T-helper 1 cell treated with Interleukin-12 subunit alpha and Interleukin-12 subunit beta and Interleukin-4 antibody, amounts not matched to agents 30 ng/mL and 1 ng/mL, for 36 hours (primary cell): ENCODE data around the gene MREG. TPM values are rescaled to one million over a fixed set of nuclear protein-coding genes. Genes with fewer than 3 reads are reported as not detected.
"Not testable (repeated sequence)": the region's sequence is repeated elsewhere in the genome, so short reads cannot be mapped to it uniquely, and the experiment has no call there.

Experiments
- intact Hi-C: fragments of 100-400 bp; cut with micrococcal nuclease; formaldehyde crosslinking; loops from one replicate; pipeline ENCODE4 v1.15.1; 2024
- total RNA-seq: library from RNA; stranded (reverse); gene quantifications from 2 replicates; pipeline ENCODE4 v1.2.3, GENCODE V29; 2022

Gene MREG
- total RNA-seq, 1 donor from 2014 or later, result 8.7 TPM

GRCh38 chr2:215966951-215967350 is 46.4 kb downstream of the MREG start:
- intact Hi-C loops, result no loop called here

- intact Hi-C loops, result no loop called here
Measured at GRCh38 chr2:215966274-215966673, 47.1 kb downstream of the MREG start.

DNA sequence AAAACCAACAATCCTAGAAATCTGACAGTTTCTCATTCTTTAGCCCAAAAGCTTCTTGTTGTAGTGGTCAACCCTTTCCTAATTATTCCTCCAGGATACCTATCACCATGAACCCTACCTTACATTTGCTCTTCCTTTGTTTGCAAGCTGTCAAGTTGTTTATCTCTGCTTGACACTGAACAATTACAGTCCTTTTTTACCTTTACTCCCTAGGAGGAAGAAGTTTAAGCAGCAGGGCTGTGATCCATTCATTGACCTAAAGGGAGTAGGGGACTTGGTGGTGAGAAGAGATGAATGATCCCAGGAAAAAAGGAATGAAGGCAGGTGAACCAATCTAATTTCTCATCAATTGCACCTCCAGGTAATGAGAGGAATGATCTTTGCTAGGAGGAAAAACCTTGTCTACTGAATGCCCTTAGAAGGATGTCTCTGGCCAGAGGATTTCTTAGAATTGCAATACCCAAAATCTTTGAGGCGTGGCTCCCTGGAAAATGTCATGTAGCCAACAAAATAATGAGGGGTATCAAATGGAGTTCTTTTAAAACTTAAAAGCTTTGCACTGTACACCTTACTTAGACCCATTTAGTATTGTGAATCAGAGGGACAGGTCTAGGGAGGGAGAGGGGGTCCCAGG is 47.7 kb downstream of the MREG start:
- intact Hi-C loops, result no loop called here

DNA sequence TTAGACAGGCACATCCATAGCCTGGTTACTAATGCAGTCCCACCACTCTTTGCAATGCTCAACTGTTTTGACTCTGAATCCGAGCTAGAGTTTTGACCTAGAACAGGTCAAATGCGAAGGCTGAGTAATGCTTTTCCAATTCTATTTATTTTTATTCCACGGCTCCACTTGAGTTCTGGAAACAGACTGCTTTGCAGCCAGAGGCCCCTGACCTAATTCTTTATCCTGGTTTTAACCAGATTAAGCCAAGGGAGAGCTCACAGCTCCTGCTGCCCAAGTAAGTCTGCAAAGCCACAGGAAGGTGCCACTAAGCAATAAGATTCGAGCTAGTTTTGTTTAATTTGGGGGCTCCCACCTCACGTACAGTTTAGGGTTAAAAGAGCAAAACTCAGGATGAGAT is 51.4 kb downstream of the MREG start:
- intact Hi-C loops, result no loop called here

- intact Hi-C loops, result no loop called here
Measured at GRCh38 chr2:215958257-215958656, 55.1 kb downstream of the MREG start.

- intact Hi-C loops, result not testable (repeated sequence)
Measured at GRCh38 chr2:215957354-215958122, 55.8 kb downstream of the MREG start.

DNA sequence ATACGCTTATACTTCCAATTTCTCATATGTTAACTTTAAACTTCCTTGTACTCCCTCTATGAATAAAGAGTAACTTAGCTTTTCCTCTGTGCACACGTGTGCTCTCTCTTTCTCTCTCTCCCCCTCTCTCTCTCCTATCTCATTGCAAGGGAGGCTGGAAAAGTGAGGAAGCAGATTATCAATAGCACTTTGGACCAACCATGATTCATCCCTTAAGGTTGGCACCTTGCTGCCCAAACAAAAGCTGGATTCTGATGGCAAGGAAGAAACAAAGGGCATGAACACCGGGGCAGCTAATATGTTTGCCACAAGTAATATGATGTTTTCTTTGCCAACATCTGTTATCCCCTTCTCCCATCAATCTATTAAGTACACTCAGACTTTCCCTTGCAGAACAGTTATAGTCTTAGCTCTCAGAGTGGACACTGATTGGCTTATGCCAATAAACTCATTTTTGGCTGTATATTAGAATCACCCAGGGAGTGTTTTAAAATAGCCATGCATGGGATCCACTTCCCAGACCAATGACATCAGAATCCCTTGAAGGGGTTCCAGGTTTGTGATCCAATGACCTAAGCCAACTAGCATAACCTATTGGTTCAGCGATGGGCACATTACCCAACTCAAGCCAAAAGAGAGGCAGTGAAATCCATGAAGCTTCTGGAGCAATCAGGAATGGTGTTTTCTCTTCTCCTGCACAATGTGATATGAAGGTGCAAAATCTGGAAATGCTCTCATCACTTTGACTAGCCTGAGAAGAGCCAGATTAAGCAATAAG is 60.3 kb downstream of the MREG start:
- intact Hi-C loops, result no loop called here

- intact Hi-C loops, result no loop called here
Measured at GRCh38 chr2:215951558-215951957, 61.8 kb downstream of the MREG start.

- intact Hi-C loops, result loop anchor here (1.0 kb wide), 2 partner anchors 63 to 73 kb away; partner anchors contain the start of gene MREG
Measured at GRCh38 chr2:215949991-215950404, 63.4 kb downstream of the MREG start.

DNA sequence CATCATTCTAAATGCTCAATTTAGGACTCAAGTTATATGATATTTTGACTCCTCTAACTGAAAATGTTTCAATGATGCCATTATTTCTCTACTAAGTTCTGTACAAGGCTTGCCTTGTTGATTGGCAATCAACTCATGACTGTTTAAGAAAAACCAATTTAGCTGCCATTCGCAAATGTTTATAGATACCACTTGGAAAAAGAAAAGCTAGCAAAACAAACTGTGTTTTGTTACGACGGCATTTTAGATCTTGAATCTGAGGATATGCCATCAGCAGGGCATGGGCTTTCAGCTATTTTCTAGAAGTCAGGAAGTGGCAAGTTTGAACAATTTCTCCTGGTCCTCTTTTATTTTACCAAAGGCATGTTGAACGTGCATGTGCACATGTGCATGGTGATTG is 65.3 kb downstream of the MREG start:
- intact Hi-C loops, result no loop called here

- intact Hi-C loops, result no loop called here
Measured at GRCh38 chr2:215946586-215946985, 66.8 kb downstream of the MREG start.

- intact Hi-C loops, result no loop called here
Measured at GRCh38 chr2:215942194-215942593, 71.2 kb downstream of the MREG start.

DNA sequence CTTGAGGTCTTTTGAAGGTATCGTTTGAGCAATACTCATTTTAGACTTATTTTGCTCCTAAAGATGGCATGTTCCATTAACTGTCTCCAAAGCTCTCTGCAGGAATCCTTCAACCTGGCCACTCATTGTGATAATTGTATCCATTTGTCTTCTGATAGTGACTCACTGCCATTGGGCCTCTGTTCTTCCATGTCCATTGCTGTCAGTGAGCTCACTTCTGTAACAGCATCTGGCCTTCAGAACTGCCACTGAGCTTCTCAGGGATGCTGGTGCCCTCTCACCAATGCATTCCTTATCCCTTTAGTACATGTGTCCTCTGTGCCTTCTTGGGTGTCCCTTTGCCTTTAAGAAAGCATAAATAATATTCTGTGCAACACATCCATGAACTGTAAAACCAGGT is 71.6 kb downstream of the MREG start:
- intact Hi-C loops, result no loop called here

DNA sequence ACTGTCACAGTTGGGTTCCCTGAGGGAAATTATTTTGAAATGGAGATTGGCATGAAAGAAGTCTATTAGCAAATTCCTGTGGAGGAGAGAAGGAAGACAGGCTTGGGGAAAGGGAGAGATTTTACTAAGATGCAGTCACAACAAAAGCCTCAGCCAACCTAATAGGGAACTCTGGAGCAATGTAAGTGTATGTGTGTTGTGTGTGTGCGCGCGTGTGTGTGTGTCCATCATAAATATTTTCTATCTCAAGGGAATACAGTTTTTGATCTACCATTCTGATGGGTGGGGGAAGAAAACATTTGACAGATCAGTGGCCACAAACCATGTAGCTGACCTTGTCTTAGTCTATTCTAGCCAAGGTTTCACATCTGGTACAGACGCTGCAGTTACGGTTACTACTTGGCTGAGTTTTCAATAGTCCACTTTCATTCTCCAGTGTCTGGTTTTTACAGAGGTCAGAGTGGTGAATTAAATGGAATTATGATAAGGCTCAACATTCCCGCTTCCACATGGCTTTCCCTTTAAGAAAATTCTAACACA is 72.6 kb downstream of the MREG start:
- intact Hi-C loops, result no loop called here

DNA sequence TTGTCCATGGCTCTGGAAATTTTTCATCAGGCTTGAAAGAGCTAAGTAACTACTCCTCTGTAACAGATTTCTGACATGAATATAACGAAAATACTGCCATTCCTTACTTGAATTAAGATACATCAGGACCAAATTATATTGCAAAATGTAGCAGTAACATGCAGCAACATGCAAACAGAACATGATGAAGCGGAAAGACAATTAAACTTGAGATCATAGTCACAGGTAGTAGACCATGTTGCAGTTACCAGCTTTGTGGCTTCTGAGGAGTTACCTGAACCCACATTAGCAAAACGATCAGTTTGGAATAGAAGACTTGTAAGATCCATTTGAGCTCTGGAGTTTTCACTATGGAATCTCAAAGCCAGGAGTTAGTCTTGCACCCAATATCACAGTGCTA is 76.2 kb downstream of the MREG start:
- intact Hi-C loops, result no loop called here

- intact Hi-C loops, result no loop called here
Measured at GRCh38 chr2:215933151-215933550, 80.2 kb downstream of the MREG start.

- intact Hi-C loops, result loop anchor here (1.0 kb wide), 2 partner anchors 477 to 662 kb away; no protein-coding TSS in a partner anchor
Measured at GRCh38 chr2:215931256-215931903, 82.0 kb downstream of the MREG start.

DNA sequence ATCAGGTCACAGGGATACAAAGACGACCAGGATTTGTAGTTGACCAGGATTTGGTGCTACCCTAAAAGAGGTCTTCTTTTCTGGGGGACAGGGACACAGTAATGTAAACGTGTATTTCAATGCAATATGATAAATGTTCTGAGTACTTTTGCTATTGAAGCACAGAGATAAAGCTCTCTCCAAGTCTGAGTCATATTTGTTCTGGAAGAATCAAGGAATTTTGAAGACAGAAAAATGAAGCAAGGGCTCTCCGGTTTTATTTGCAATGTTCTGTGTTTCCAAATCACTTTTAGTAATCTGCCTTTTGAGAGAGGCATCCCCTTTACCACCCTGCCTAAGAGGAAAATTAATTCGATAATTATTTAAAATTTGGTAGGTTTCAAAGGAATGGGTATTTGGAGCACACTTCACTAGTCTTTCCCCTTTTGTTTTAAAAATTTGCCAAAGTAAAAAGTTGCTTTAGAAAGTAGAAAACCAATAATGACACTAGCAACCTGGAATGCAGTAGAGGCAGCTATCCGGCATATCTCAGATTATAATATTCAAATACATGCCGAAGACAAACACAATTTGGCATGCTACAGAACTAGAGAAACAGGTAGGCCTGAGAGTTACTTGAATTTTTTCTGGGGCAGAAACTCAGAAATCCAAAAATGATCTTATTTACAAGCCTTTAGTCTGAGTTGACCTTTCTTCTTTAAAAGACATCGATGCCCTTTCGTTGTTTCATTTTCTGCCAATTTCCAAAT is 82.7 kb downstream of the MREG start:
- intact Hi-C loops, result loop anchor here (1.0 kb wide), 2 partner anchors 476 to 661 kb away; no protein-coding TSS in a partner anchor

DNA sequence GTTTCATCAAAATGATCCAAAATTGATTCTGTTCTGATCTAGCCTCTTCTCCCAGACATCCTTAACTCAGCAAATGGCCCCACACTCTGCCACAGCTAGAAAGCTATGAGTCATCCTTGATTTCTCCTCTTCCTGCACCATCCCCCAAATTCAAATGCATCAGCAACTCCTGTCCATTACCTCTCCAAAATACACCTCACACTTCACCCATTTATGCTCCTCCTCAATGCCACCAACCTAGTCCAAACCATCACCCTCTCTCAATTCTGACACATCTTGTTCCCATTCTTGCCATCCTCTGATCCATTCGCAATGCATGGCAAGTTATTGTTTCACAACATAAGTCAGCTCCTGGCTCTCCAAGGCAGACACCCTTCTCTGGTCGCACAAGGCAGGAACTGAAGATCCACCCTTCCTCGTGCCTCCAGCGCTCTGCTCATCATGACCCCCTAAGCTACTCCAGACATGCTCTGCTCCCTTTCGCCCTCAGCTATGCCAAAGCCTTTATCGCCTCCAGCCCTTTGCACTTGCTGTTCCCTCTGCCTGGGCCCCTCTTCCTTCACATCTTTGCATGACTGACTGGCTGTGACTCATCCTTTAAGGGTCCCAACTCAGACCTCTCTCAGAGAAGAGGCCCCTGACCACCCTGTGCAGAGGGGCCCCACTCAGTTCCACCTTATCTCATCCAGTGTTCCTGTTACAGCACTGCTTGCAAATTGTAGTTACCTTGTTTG is 83.6 kb downstream of the MREG start:
- intact Hi-C loops, result no loop called here

GRCh38 chr2:215928086-215928485 is 85.3 kb downstream of the MREG start:
- intact Hi-C loops, result no loop called here
